IMR-90 (cell line): ENCODE data around the gene CABP1. TPM values are rescaled to one million over a fixed set of nuclear protein-coding genes. Genes with fewer than 3 reads are reported as not detected.

Experiments
- ATAC-seq: fragments of 200-7000 bp; cut with Tn5 transposase; 2 replicates; pipeline ENCODE4 v1.9.1; 2020; ENCODE audit warnings: low read depth, mild to moderate bottlenecking, moderate library complexity
- BruUV-seq: library from RNA; stranded (reverse); fragments of 400-500 nt; replicated peaks from 2 replicates; lab custom pipeline; 2021; lab: Mats Ljungman, UMichigan
- CTCF ChIA-PET: fragments of 300-600 bp; formaldehyde crosslinking; extraction: SDS; loops from one replicate; lab custom pipeline; 2021; ENCODE audit warnings: antibody characterized with exemption; lab: Yijun Ruan, JAX
- POLR2A ChIA-PET: fragments of 300-600 bp; sonication (Branson Sonifier 250); formaldehyde crosslinking; loops from one replicate; lab custom pipeline; 2022; ENCODE audit warnings: antibody characterized with exemption; ENCODE audit not compliant: unreplicated experiment; lab: Charles Lee
- DNase-seq: peaks from one replicate; pipeline ENCODE4 v3.0.0; 2013
- H2AFZ ChIP-seq: replicated peaks from 2 replicates; pipeline ENCODE3; 2013; ENCODE audit warnings: low read length, mild to moderate bottlenecking; ENCODE audit not compliant: poor library complexity
- H2AK5ac ChIP-seq: 2 replicates; pipeline ENCODE4 v1.6.1; 2013; ENCODE audit warnings: low read depth, low read length, inconsistent platforms
- H2AK9ac ChIP-seq: replicated peaks from 2 replicates; pipeline ENCODE3; 2013; ENCODE audit warnings: mild to moderate bottlenecking, low read depth, low read length, moderate library complexity; ENCODE audit not compliant: poor library complexity
- H2BK120ac ChIP-seq: 2 replicates; pipeline ENCODE4 v1.6.1; 2013; ENCODE audit warnings: low read depth, low read length, inconsistent platforms
- H2BK15ac ChIP-seq: 3 replicates; pipeline ENCODE4 v1.6.1; 2013; ENCODE audit warnings: low read depth, low read length, inconsistent platforms
- H2BK20ac ChIP-seq: 2 replicates; pipeline ENCODE4 v1.6.1; 2013; ENCODE audit warnings: low read depth, mild to moderate bottlenecking, inconsistent platforms, low read length, moderate library complexity
- H2BK5ac ChIP-seq: 2 replicates; pipeline ENCODE4 v1.6.1; 2013; ENCODE audit warnings: mild to moderate bottlenecking, low read depth, low read length, inconsistent platforms; ENCODE audit not compliant: poor library complexity, severe bottlenecking
- H3K14ac ChIP-seq: replicated peaks from 2 replicates; pipeline ENCODE4 v1.6.1; 2013; ENCODE audit warnings: low read depth, low read length, inconsistent platforms
- H3K18ac ChIP-seq: 2 replicates; pipeline ENCODE4 v1.6.1; 2013; ENCODE audit warnings: low read depth, low read length, control low read depth
- H3K23ac ChIP-seq: 2 replicates; pipeline ENCODE4 v1.6.1; 2013; ENCODE audit warnings: low read depth, low read length, inconsistent platforms
- H3K27ac ChIP-seq: 2 replicates; pipeline ENCODE4 v1.5.1; 2013; ENCODE audit warnings: mild to moderate bottlenecking, control low read depth, low read length; ENCODE audit not compliant: insufficient read depth
- H3K27me3 ChIP-seq: 2 replicates; pipeline ENCODE4 v1.6.1; 2013; ENCODE audit warnings: low read length; ENCODE audit not compliant: control insufficient read depth, insufficient read depth
- H3K36me3 ChIP-seq: 2 replicates; pipeline ENCODE4 v1.6.1; 2013; ENCODE audit warnings: low read length, mixed read lengths; ENCODE audit not compliant: control insufficient read depth, insufficient read depth
- H3K4ac ChIP-seq: 2 replicates; pipeline ENCODE4 v1.6.1; 2013; ENCODE audit warnings: low read depth, low read length, inconsistent platforms
- H3K4me1 ChIP-seq: 2 replicates; pipeline ENCODE4 v1.6.1; 2013; ENCODE audit warnings: low read length, mixed read lengths; ENCODE audit not compliant: control insufficient read depth, insufficient read depth
- H3K4me2 ChIP-seq: 2 replicates; pipeline ENCODE4 v1.6.1; 2013; ENCODE audit warnings: low read depth, mild to moderate bottlenecking, control low read depth, low read length, moderate library complexity
- H3K4me3 ChIP-seq: 2 replicates; pipeline ENCODE4 v1.5.1; 2013; ENCODE audit warnings: low read depth, mild to moderate bottlenecking, control low read depth, low read length, moderate library complexity; ENCODE audit not compliant: insufficient read depth
- H3K56ac ChIP-seq: 2 replicates; pipeline ENCODE4 v1.6.1; 2013; ENCODE audit warnings: low read length, inconsistent platforms; ENCODE audit not compliant: insufficient read depth; ENCODE audit errors: extremely low read depth
- H3K79me1 ChIP-seq, 2 experiments: 2 replicates each; pipeline ENCODE4 v1.6.1; 2013; ENCODE audit warnings: low read length in 2 of 2, inconsistent platforms in 1 of 2, low read depth in 1 of 2
- H3K9ac ChIP-seq: 2 replicates; pipeline ENCODE4 v1.6.1; 2013; ENCODE audit warnings: low read depth, low read length, control low read depth
- H3K9me1 ChIP-seq: 2 replicates; pipeline ENCODE4 v1.6.1; 2013; ENCODE audit warnings: low read length, inconsistent platforms; ENCODE audit not compliant: insufficient read depth
- H3K9me3 ChIP-seq: 2 replicates; pipeline ENCODE4 v1.6.1; 2013; ENCODE audit warnings: low read length; ENCODE audit not compliant: control insufficient read depth, insufficient read depth
- H4K20me1 ChIP-seq: 2 replicates; pipeline ENCODE4 v1.6.1; 2013; ENCODE audit warnings: low read length, inconsistent platforms; ENCODE audit not compliant: insufficient read depth
- H4K5ac ChIP-seq: 2 replicates; pipeline ENCODE4 v1.6.1; 2013; ENCODE audit warnings: mild to moderate bottlenecking, low read depth, low read length, control low read depth
- H4K8ac ChIP-seq, 2 experiments: 2 replicates each; pipeline ENCODE4 v1.6.1; 2013; ENCODE audit warnings: low read depth in 2 of 2, low read length in 2 of 2, control low read depth in 1 of 2, inconsistent platforms in 1 of 2
- H4K91ac ChIP-seq: 2 replicates; pipeline ENCODE4 v1.6.1; 2013; ENCODE audit warnings: low read depth, low read length, inconsistent platforms; ENCODE audit not compliant: insufficient read depth
- MAFK ChIP-seq: IDR thresholded peaks from 2 replicates; pipeline ENCODE4 v1.6.1; 2012; ENCODE audit warnings: low read depth, low read length, improper control_type of control experiment
- MAZ ChIP-seq: IDR thresholded peaks from 2 replicates; pipeline ENCODE4 v1.6.1; 2012; ENCODE audit warnings: low read depth, mild to moderate bottlenecking, low read length, improper control_type of control experiment, moderate library complexity, borderline replicate concordance
- WGBS, 2 experiments: methylation state at CpG; one replicate each; pipeline versions ENCODE4 v1.1.5 to v1.1.7; 2013; ENCODE audit warnings: missing lambda C conversion rate in 2 of 2; ENCODE audit not compliant: insufficient read length in 1 of 2; ENCODE audit errors: extremely low coverage in 2 of 2; 5-methylcytosine and 5-hydroxymethylcytosine counted together
- dilution Hi-C: fragments of 300-500 bp; cut with HindIII; formaldehyde crosslinking; loops from one replicate; pipeline ENCODE4 v1.14.3; 2018; ENCODE audit warnings: low sequenced_read_pairs; ENCODE audit not compliant: unreplicated experiment
- in situ Hi-C: fragments of 300-500 bp; cut with MboI; formaldehyde crosslinking; loops from 3 replicates; pipeline ENCODE4 v1.14.3; 2019; ENCODE audit warnings: low sequenced_read_pairs, inconsistent platforms, mixed read lengths
- intact Hi-C: fragments of 100-400 bp; cut with micrococcal nuclease; formaldehyde crosslinking; loops from 2 replicates; pipeline ENCODE4 v1.10.0; 2022
- polyA plus RNA-seq, 3 experiments: library from polyadenylated mRNA; depleted of rRNA; stranded (reverse); fragments of >200 nt; gene quantifications; 2 replicates each; pipeline ENCODE4 v1.2.3, GENCODE V29; 2012; ENCODE audit warnings: low replicate concordance in 1 of 3
- total RNA-seq: library from RNA; depleted of rRNA; stranded (reverse); fragments of >200 nt; gene quantifications from 2 replicates; pipeline ENCODE4 v1.2.3, GENCODE V29; 2012
- TF ChIP-seq, protein P1 (sequence below): conservative IDR thresholded peaks from 2 replicates; pipeline ENCODE4 v1.5.1; 2012; ENCODE audit warnings: mild to moderate bottlenecking, low read depth, low read length, improper control_type of control experiment

The CABP1 gene
- total and polyA plus RNA-seq, 2 of the 4 experiments (the other 2 are of a cell fraction): 0.54 to 1.1 TPM

GRCh38 chr12:120705618-120706017, 65.2 kb downstream of the CABP1 start:
- no TSS peak for BruUV-seq
- no peak overlapping the region for H2BK120ac ChIP-seq
- no peak overlapping the region for H3K4me3 ChIP-seq
- DNase-seq (no peak), ATAC-seq (no peak)
- TF ChIP-seq MAZ (no peak), MAFK (no peak)
- TF ChIP-seq, protein P1, sequence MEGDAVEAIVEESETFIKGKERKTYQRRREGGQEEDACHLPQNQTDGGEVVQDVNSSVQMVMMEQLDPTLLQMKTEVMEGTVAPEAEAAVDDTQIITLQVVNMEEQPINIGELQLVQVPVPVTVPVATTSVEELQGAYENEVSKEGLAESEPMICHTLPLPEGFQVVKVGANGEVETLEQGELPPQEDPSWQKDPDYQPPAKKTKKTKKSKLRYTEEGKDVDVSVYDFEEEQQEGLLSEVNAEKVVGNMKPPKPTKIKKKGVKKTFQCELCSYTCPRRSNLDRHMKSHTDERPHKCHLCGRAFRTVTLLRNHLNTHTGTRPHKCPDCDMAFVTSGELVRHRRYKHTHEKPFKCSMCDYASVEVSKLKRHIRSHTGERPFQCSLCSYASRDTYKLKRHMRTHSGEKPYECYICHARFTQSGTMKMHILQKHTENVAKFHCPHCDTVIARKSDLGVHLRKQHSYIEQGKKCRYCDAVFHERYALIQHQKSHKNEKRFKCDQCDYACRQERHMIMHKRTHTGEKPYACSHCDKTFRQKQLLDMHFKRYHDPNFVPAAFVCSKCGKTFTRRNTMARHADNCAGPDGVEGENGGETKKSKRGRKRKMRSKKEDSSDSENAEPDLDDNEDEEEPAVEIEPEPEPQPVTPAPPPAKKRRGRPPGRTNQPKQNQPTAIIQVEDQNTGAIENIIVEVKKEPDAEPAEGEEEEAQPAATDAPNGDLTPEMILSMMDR: no peak
- no peak overlapping the region for H2AK5ac ChIP-seq
- H3K4ac ChIP-seq: no peak overlapping the region
- H3K4me1 ChIP-seq: no peaks in the 10 kb centered on the region; the same call in 1 of the 2 replicates
- H3K36me3 ChIP-seq: peaks cover 22% of the 10 kb centered on the region
- H2AK9ac ChIP-seq: no peak overlapping the region
- H3K14ac ChIP-seq: no peak overlapping the region
- dilution Hi-C loops (no loop called here), intact Hi-C loops (no loop called here), in situ Hi-C loops (no loop called here)
- no peak overlapping the region for H2AFZ ChIP-seq
- H3K79me1 ChIP-seq: peaks cover 0 to 8% of the 10 kb centered on the region in 2 experiments; a peak in 1 of 4 replicates
- no peak overlapping the region for H4K8ac ChIP-seq
- no peak overlapping the region for H4K5ac ChIP-seq
- H3K18ac ChIP-seq: no peak overlapping the region
- no peak overlapping the region for H4K91ac ChIP-seq
- H2BK15ac ChIP-seq: no peak overlapping the region
- H2BK20ac ChIP-seq: no peak overlapping the region
- H3K4me2 ChIP-seq: no peak overlapping the region
- no peak overlapping the region for H3K23ac ChIP-seq
- H3K9ac ChIP-seq: no peak overlapping the region
- H3K27ac ChIP-seq: no peak overlapping the region
- ChIA-PET CTCF (interaction anchor here (0.7 kb wide), 1 partner anchor 56 kb away, joined by 4 read pairs; no protein-coding TSS in a partner anchor), POLR2A (no interaction called here)
- no peaks in the 10 kb centered on the region for H3K9me3 ChIP-seq
- H3K27me3 ChIP-seq: no peaks in the 10 kb centered on the region
- peaks cover 7% of the 10 kb centered on the region; the same call in 1 of the 2 replicates for H3K9me1 ChIP-seq
- H2BK5ac ChIP-seq: no peak overlapping the region
- WGBS, 2 experiments: no CpG with 5 or more reads among the region's 1 CpG
- no peak overlapping the region for H3K56ac ChIP-seq
- no peaks in the 10 kb centered on the region for H4K20me1 ChIP-seq
